A673 (cell line): ENCODE results near the gene CEP83.

ENCODE experiments used
- EZH2 ChIP-seq: fragments of 200-600 bp; sonication (generic); IDR thresholded peaks from 2 replicates; pipeline ENCODE4 v1.6.1; 2017; ENCODE audit warnings: borderline replicate concordance, low read depth, mild to moderate bottlenecking, mixed read lengths, antibody characterized with exemption, low read length; ENCODE audit not compliant: poor library complexity, severe bottlenecking
- TF ChIP-seq, protein P1 (sequence below): fragments of 300-800, 200-600 bp; sonication (generic); conservative IDR thresholded peaks from 2 replicates; pipeline ENCODE4 v1.5.1; 2017; ENCODE audit warnings: low read depth, mild to moderate bottlenecking, antibody characterized with exemption, low read length, moderate library complexity, mixed read lengths

DNA sequence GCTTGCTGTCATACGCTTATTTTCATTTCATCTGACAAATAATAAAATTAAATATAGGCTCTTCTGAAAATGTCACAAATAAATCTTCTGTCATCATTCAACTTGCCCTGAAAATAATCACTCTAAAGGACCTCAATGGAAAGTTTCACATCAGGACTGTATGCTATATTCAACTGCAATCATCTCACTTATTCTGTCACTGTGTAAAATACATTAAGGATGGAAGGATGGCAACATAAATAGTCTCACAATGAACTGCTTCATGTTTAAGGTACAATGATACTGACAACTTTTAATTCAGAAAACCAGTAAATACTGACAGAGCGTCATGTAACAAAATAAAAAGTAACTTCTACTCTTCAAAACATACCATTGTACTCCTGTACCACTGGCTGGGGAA, 82.1 kb downstream of the CEP83 start:
- TF ChIP-seq, protein P1, sequence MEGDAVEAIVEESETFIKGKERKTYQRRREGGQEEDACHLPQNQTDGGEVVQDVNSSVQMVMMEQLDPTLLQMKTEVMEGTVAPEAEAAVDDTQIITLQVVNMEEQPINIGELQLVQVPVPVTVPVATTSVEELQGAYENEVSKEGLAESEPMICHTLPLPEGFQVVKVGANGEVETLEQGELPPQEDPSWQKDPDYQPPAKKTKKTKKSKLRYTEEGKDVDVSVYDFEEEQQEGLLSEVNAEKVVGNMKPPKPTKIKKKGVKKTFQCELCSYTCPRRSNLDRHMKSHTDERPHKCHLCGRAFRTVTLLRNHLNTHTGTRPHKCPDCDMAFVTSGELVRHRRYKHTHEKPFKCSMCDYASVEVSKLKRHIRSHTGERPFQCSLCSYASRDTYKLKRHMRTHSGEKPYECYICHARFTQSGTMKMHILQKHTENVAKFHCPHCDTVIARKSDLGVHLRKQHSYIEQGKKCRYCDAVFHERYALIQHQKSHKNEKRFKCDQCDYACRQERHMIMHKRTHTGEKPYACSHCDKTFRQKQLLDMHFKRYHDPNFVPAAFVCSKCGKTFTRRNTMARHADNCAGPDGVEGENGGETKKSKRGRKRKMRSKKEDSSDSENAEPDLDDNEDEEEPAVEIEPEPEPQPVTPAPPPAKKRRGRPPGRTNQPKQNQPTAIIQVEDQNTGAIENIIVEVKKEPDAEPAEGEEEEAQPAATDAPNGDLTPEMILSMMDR = no peak
- TF ChIP-seq EZH2 = no peak
